Activated CD8-positive, alpha-beta memory T cell treated with anti-CD3 and anti-CD28 coated beads for 1 hour (primary cell): ENCODE data around the gene PXK.
A peak's percentile ranks its signal among the peaks of the same experiment; 100 is the strongest.

Experiments used
- DNase-seq, 2 donors: peaks; one replicate each; pipeline ENCODE4 v3.0.0-alpha.2; 2020; ENCODE audit warnings: low read depth in 1 of 2; ENCODE audit errors: extremely low read depth in 1 of 2

The PXK gene

GRCh38 chr3:58459160-58459559 is 126.5 kb downstream of the PXK start:
- no peak for DNase-seq

- no peak for DNase-seq
Measured at GRCh38 chr3:58462829-58463180, 130.1 kb downstream of the PXK start.

GRCh38 chr3:58463181-58463941 is 130.7 kb downstream of the PXK start:
- peak; percentile 32 to 58 for DNase-seq

- no peak for DNase-seq
Measured at GRCh38 chr3:58463942-58464271, 131.2 kb downstream of the PXK start.

- no peak for DNase-seq
Measured at GRCh38 chr3:58464866-58465265, 132.2 kb downstream of the PXK start.

GRCh38 chr3:58466899-58467563 is 134.3 kb downstream of the PXK start:
- DNase-seq: no peak

- DNase-seq: no peak
Measured at GRCh38 chr3:58469096-58469495, 136.4 kb downstream of the PXK start.

- no peak for DNase-seq
Measured at GRCh38 chr3:58470363-58471024, 137.8 kb downstream of the PXK start.

- DNase-seq: no peak
Measured at GRCh38 chr3:58471025-58471887, 138.6 kb downstream of the PXK start.

- DNase-seq: no peak
Measured at GRCh38 chr3:58473275-58473674, 140.6 kb downstream of the PXK start.

- DNase-seq: no peak
Measured at GRCh38 chr3:58474348-58474911, 141.7 kb downstream of the PXK start.

- DNase-seq: no peak
Measured at GRCh38 chr3:58474967-58475578, 142.4 kb downstream of the PXK start.
